AG08395 (cell line): ENCODE results near the gene TNFRSF1A.
"Not testable (repeated sequence)": the region's sequence is repeated elsewhere in the genome, so short reads cannot be mapped to it uniquely, and the experiment has no call there.

Experiments
- DNase-seq: peaks from one replicate; pipeline ENCODE4 v3.0.0; 2012; ENCODE audit warnings: mixed read lengths, low spot score

Gene TNFRSF1A

GRCh38 chr12:6302621-6303020 is 39.3 kb downstream of the TNFRSF1A start:
- no peak for DNase-seq

GRCh38 chr12:6301721-6302120 is 40.2 kb downstream of the TNFRSF1A start:
- DNase-seq = no peak

- no peak for DNase-seq
Measured at GRCh38 chr12:6297170-6297569, 44.7 kb downstream of the TNFRSF1A start.

- DNase-seq = peak; percentile 87
Measured at GRCh38 chr12:6295094-6295811, 46.6 kb downstream of the TNFRSF1A start.

GRCh38 chr12:6294156-6295093 is 47.5 kb downstream of the TNFRSF1A start:
- no peak for DNase-seq

GRCh38 chr12:6292606-6293005 is 49.3 kb downstream of the TNFRSF1A start:
- peak; percentile 55 for DNase-seq

- DNase-seq = not testable (repeated sequence)
Measured at GRCh38 chr12:6289906-6290305, 52.0 kb downstream of the TNFRSF1A start.

GRCh38 chr12:6289081-6289480 is 52.8 kb downstream of the TNFRSF1A start:
- DNase-seq = not testable (repeated sequence)

GRCh38 chr12:6288235-6288634 is 53.6 kb downstream of the TNFRSF1A start:
- DNase-seq = no peak

GRCh38 chr12:6285532-6286306 is 56.2 kb downstream of the TNFRSF1A start:
- DNase-seq = no peak

GRCh38 chr12:6285063-6285477 is 56.8 kb downstream of the TNFRSF1A start:
- DNase-seq = peak; percentile 88

- no peak for DNase-seq
Measured at GRCh38 chr12:6284273-6284672, 57.6 kb downstream of the TNFRSF1A start.

- DNase-seq = no peak
Measured at GRCh38 chr12:6282453-6282840, 59.4 kb downstream of the TNFRSF1A start.

- no peak for DNase-seq
Measured at GRCh38 chr12:6281081-6281809, 60.6 kb downstream of the TNFRSF1A start.

- DNase-seq = no peak
Measured at GRCh38 chr12:6280672-6281071, 61.2 kb downstream of the TNFRSF1A start.

- DNase-seq = peak; percentile 92
Measured at GRCh38 chr12:6280053-6280469, 61.8 kb downstream of the TNFRSF1A start.

- DNase-seq = no peak
Measured at GRCh38 chr12:6279631-6280030, 62.2 kb downstream of the TNFRSF1A start.

GRCh38 chr12:6279256-6279628 is 62.6 kb downstream of the TNFRSF1A start:
- no peak for DNase-seq
